A673 (cell line): Measurements from ENCODE around the gene B9D1. TPM values are rescaled to one million over a fixed set of nuclear protein-coding genes. Genes with fewer than 3 reads are reported as not detected.
A peak's percentile ranks its signal among the peaks of the same experiment; 100 is the strongest.

Source experiments
- BruUV-seq: library from RNA; stranded (reverse); fragments of 400-500 nt; replicated peaks from 2 replicates; lab custom pipeline; 2021; lab: Mats Ljungman, UMichigan
- CTCF ChIA-PET: fragments of 300-600 bp; sonication (Branson Sonifier 250); formaldehyde crosslinking; loops from one replicate; lab custom pipeline; 2022; ENCODE audit warnings: antibody characterized with exemption; lab: Charles Lee
- POLR2A ChIA-PET: fragments of 300-600 bp; sonication (Branson Sonifier 250); formaldehyde crosslinking; loops from one replicate; lab custom pipeline; 2022; ENCODE audit warnings: antibody characterized with exemption; ENCODE audit not compliant: low non-redundant PET; lab: Charles Lee
- DNase-seq: peaks from one replicate; pipeline ENCODE4 v3.0.0-alpha.2; 2015; ENCODE audit warnings: low spot score
- H3K27ac ChIP-seq: fragments of 200-600 bp; sonication (generic); 2 replicates; pipeline ENCODE4 v1.5.1; 2016; ENCODE audit warnings: mixed run types, low read depth, mild to moderate bottlenecking, mixed read lengths, antibody characterized with exemption, low read length; ENCODE audit not compliant: poor library complexity, severe bottlenecking
- H3K27me3 ChIP-seq: fragments of 200-600 bp; sonication (generic); replicated peaks from 2 replicates; pipeline ENCODE4 v1.6.1; 2017; ENCODE audit warnings: mixed run types, low read depth, mild to moderate bottlenecking, mixed read lengths, antibody characterized with exemption, low read length; ENCODE audit not compliant: insufficient read depth, poor library complexity
- H3K36me3 ChIP-seq: fragments of 200-600 bp; sonication (generic); 2 replicates; pipeline ENCODE4 v1.6.1; 2016; ENCODE audit warnings: mixed run types, mild to moderate bottlenecking, mixed read lengths, antibody characterized with exemption, low read length; ENCODE audit not compliant: insufficient read depth, poor library complexity, severe bottlenecking
- H3K4me1 ChIP-seq: fragments of 200-600 bp; sonication (generic); 2 replicates; pipeline ENCODE4 v1.6.1; 2017; ENCODE audit warnings: mixed run types, mild to moderate bottlenecking, mixed read lengths, antibody characterized with exemption, low read length; ENCODE audit not compliant: insufficient read depth, poor library complexity, severe bottlenecking
- H3K4me3 ChIP-seq: fragments of 200-600 bp; sonication (generic); 2 replicates; pipeline ENCODE4 v1.5.1; 2016; ENCODE audit warnings: low read depth, mixed run types, mild to moderate bottlenecking, mixed read lengths, low read length; ENCODE audit not compliant: poor library complexity, severe bottlenecking
- H3K9me3 ChIP-seq: fragments of 200-600 bp; sonication (generic); 2 replicates; pipeline ENCODE4 v1.6.1; 2016; ENCODE audit warnings: mixed run types, low read depth, mild to moderate bottlenecking, mixed read lengths, antibody characterized with exemption, low read length; ENCODE audit not compliant: poor library complexity, severe bottlenecking
- CTCF ChIP-seq: fragments of 300-800, 200-600 bp; sonication (generic); conservative IDR thresholded peaks from 2 replicates; pipeline ENCODE4 v1.5.1; 2017; ENCODE audit warnings: low read depth, mild to moderate bottlenecking, antibody characterized with exemption, low read length, moderate library complexity, mixed read lengths
- EZH2 ChIP-seq: fragments of 200-600 bp; sonication (generic); IDR thresholded peaks from 2 replicates; pipeline ENCODE4 v1.6.1; 2017; ENCODE audit warnings: borderline replicate concordance, low read depth, mild to moderate bottlenecking, mixed read lengths, antibody characterized with exemption, low read length; ENCODE audit not compliant: poor library complexity, severe bottlenecking
- intact Hi-C: fragments of 100-400 bp; cut with micrococcal nuclease; formaldehyde crosslinking; loops from one replicate; pipeline ENCODE4 v1.10.0; 2022; ENCODE audit not compliant: unreplicated experiment
- total RNA-seq: library from RNA; stranded (reverse); gene quantifications from 2 replicates; pipeline ENCODE4 v1.2.3, GENCODE V29; 2021

B9D1 gene
- total RNA-seq, 1 experiment from 2014 or later = 37.0 TPM

- Histone ChIP-seq H3K36me3 (peaks cover 11% of the 10 kb centered on the region), H3K4me3 (no peak overlapping the region), H3K27me3 (no peaks in the 10 kb centered on the region), H3K9me3 (no peaks in the 10 kb centered on the region), H3K27ac (peak overlapping the region; percentile 25), H3K4me1 (no peaks in the 10 kb centered on the region)
- ChIA-PET CTCF (no interaction called here), POLR2A (no interaction called here)
- intact Hi-C loops = no loop called here
- DNase-seq = peak; percentile 41
- no peak for TF ChIP-seq EZH2
- TF ChIP-seq CTCF = no peak
- no TSS peak for BruUV-seq
These were observed 50.9 kb downstream of the B9D1 start for GRCh38 chr17:19311421-19312215.

GRCh38 chr17:19311016-19311415 lies 51.5 kb downstream of the B9D1 start:
- Histone ChIP-seq H3K27me3 (no peaks in the 10 kb centered on the region), H3K4me1 (no peaks in the 10 kb centered on the region), H3K36me3 (peaks cover 11% of the 10 kb centered on the region), H3K4me3 (no peak overlapping the region), H3K27ac (no peak overlapping the region), H3K9me3 (no peaks in the 10 kb centered on the region)
- ChIA-PET CTCF (no interaction called here), POLR2A (no interaction called here)
- DNase-seq = no peak
- intact Hi-C loops = no loop called here
- no TSS peak for BruUV-seq
- no peak for TF ChIP-seq CTCF
- TF ChIP-seq EZH2 = no peak

- DNase-seq = no peak
- Histone ChIP-seq H3K27ac (no peak overlapping the region), H3K9me3 (no peaks in the 10 kb centered on the region), H3K36me3 (peaks cover 11% of the 10 kb centered on the region), H3K4me1 (no peaks in the 10 kb centered on the region), H3K27me3 (no peaks in the 10 kb centered on the region), H3K4me3 (no peak overlapping the region)
- intact Hi-C loops = no loop called here
- ChIA-PET CTCF (no interaction called here), POLR2A (no interaction called here)
- no TSS peak for BruUV-seq
- TF ChIP-seq EZH2 = no peak
- TF ChIP-seq CTCF = no peak
These were observed 52.4 kb downstream of the B9D1 start for GRCh38 chr17:19310151-19310550.
